A673 (cell line): Measurements from ENCODE around the gene RPS6KL1. TPM values are rescaled to one million over a fixed set of nuclear protein-coding genes. Genes with fewer than 3 reads are reported as not detected.

Source experiments
- BruUV-seq: library from RNA; stranded (reverse); fragments of 400-500 nt; replicated peaks from 2 replicates; lab custom pipeline; 2021; lab: Mats Ljungman, UMichigan
- CTCF ChIA-PET: fragments of 300-600 bp; sonication (Branson Sonifier 250); formaldehyde crosslinking; loops from one replicate; lab custom pipeline; 2022; ENCODE audit warnings: antibody characterized with exemption; lab: Charles Lee
- POLR2A ChIA-PET: fragments of 300-600 bp; sonication (Branson Sonifier 250); formaldehyde crosslinking; loops from one replicate; lab custom pipeline; 2022; ENCODE audit warnings: antibody characterized with exemption; ENCODE audit not compliant: low non-redundant PET; lab: Charles Lee
- DNase-seq: peaks from one replicate; pipeline ENCODE4 v3.0.0-alpha.2; 2015; ENCODE audit warnings: low spot score
- H3K27ac ChIP-seq: fragments of 200-600 bp; sonication (generic); 2 replicates; pipeline ENCODE4 v1.5.1; 2016; ENCODE audit warnings: mixed run types, low read depth, mild to moderate bottlenecking, mixed read lengths, antibody characterized with exemption, low read length; ENCODE audit not compliant: poor library complexity, severe bottlenecking
- H3K27me3 ChIP-seq: fragments of 200-600 bp; sonication (generic); replicated peaks from 2 replicates; pipeline ENCODE4 v1.6.1; 2017; ENCODE audit warnings: mixed run types, low read depth, mild to moderate bottlenecking, mixed read lengths, antibody characterized with exemption, low read length; ENCODE audit not compliant: insufficient read depth, poor library complexity
- H3K36me3 ChIP-seq: fragments of 200-600 bp; sonication (generic); 2 replicates; pipeline ENCODE4 v1.6.1; 2016; ENCODE audit warnings: mixed run types, mild to moderate bottlenecking, mixed read lengths, antibody characterized with exemption, low read length; ENCODE audit not compliant: insufficient read depth, poor library complexity, severe bottlenecking
- H3K4me1 ChIP-seq: fragments of 200-600 bp; sonication (generic); 2 replicates; pipeline ENCODE4 v1.6.1; 2017; ENCODE audit warnings: mixed run types, mild to moderate bottlenecking, mixed read lengths, antibody characterized with exemption, low read length; ENCODE audit not compliant: insufficient read depth, poor library complexity, severe bottlenecking
- H3K4me3 ChIP-seq: fragments of 200-600 bp; sonication (generic); 2 replicates; pipeline ENCODE4 v1.5.1; 2016; ENCODE audit warnings: low read depth, mixed run types, mild to moderate bottlenecking, mixed read lengths, low read length; ENCODE audit not compliant: poor library complexity, severe bottlenecking
- H3K9me3 ChIP-seq: fragments of 200-600 bp; sonication (generic); 2 replicates; pipeline ENCODE4 v1.6.1; 2016; ENCODE audit warnings: mixed run types, low read depth, mild to moderate bottlenecking, mixed read lengths, antibody characterized with exemption, low read length; ENCODE audit not compliant: poor library complexity, severe bottlenecking
- EZH2 ChIP-seq: fragments of 200-600 bp; sonication (generic); IDR thresholded peaks from 2 replicates; pipeline ENCODE4 v1.6.1; 2017; ENCODE audit warnings: borderline replicate concordance, low read depth, mild to moderate bottlenecking, mixed read lengths, antibody characterized with exemption, low read length; ENCODE audit not compliant: poor library complexity, severe bottlenecking
- intact Hi-C: fragments of 100-400 bp; cut with micrococcal nuclease; formaldehyde crosslinking; loops from one replicate; pipeline ENCODE4 v1.10.0; 2022; ENCODE audit not compliant: unreplicated experiment
- total RNA-seq: library from RNA; stranded (reverse); gene quantifications from 2 replicates; pipeline ENCODE4 v1.2.3, GENCODE V29; 2021
- TF ChIP-seq, protein P1 (sequence below): fragments of 300-800, 200-600 bp; sonication (generic); conservative IDR thresholded peaks from 2 replicates; pipeline ENCODE4 v1.5.1; 2017; ENCODE audit warnings: low read depth, mild to moderate bottlenecking, antibody characterized with exemption, low read length, moderate library complexity, mixed read lengths

The RPS6KL1 gene
- total RNA-seq, 1 experiment from 2014 or later = 0.80 TPM

- no peak overlapping the region for H3K27ac ChIP-seq
- H3K27me3 ChIP-seq = no peaks in the 10 kb centered on the region
- peaks cover 81% of the 10 kb centered on the region for H3K36me3 ChIP-seq
- DNase-seq = no peak
- TF ChIP-seq EZH2 = no peak
- H3K9me3 ChIP-seq = no peaks in the 10 kb centered on the region
- CTCF ChIA-PET = no interaction called here
- POLR2A ChIA-PET = interaction anchor here (0.5 kb wide), 1 partner anchor 90 kb away, joined by 9 read pairs; no protein-coding TSS in a partner anchor
- no peak overlapping the region for H3K4me3 ChIP-seq
- intact Hi-C loops = no loop called here
- H3K4me1 ChIP-seq = no peaks in the 10 kb centered on the region
- BruUV-seq = no TSS peak
Measured at GRCh38 chr14:74891870-74892269, 31.2 kb downstream of the RPS6KL1 start.

DNA sequence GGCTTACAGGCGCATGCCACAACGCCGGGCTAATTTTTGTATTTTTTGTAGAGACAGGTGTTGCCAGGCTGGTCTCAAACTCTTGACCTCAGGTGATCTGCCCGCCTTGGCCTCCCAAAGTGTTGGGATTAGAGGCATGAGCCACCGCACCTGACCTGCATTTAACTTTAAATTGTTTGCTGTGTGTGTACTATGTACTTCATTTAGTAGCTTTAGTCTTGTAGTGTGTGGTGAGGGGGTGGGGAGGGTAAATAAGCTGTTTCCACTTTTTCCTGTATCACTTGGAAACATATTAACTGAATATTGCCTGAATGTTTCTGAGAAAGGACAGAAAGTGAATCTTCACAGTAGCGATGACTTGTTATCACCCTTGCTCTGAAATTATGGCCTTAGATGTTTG lies 32.8 kb downstream of the RPS6KL1 start:
- intact Hi-C loops = no loop called here
- H3K27ac ChIP-seq = no peak overlapping the region
- no peak overlapping the region for H3K4me3 ChIP-seq
- no peaks in the 10 kb centered on the region for H3K4me1 ChIP-seq
- DNase-seq = no peak
- no peaks in the 10 kb centered on the region for H3K9me3 ChIP-seq
- peaks cover 72% of the 10 kb centered on the region for H3K36me3 ChIP-seq
- BruUV-seq = no TSS peak
- POLR2A ChIA-PET = no interaction called here
- H3K27me3 ChIP-seq = no peaks in the 10 kb centered on the region
- no peak for TF ChIP-seq EZH2
- CTCF ChIA-PET = no interaction called here

DNA sequence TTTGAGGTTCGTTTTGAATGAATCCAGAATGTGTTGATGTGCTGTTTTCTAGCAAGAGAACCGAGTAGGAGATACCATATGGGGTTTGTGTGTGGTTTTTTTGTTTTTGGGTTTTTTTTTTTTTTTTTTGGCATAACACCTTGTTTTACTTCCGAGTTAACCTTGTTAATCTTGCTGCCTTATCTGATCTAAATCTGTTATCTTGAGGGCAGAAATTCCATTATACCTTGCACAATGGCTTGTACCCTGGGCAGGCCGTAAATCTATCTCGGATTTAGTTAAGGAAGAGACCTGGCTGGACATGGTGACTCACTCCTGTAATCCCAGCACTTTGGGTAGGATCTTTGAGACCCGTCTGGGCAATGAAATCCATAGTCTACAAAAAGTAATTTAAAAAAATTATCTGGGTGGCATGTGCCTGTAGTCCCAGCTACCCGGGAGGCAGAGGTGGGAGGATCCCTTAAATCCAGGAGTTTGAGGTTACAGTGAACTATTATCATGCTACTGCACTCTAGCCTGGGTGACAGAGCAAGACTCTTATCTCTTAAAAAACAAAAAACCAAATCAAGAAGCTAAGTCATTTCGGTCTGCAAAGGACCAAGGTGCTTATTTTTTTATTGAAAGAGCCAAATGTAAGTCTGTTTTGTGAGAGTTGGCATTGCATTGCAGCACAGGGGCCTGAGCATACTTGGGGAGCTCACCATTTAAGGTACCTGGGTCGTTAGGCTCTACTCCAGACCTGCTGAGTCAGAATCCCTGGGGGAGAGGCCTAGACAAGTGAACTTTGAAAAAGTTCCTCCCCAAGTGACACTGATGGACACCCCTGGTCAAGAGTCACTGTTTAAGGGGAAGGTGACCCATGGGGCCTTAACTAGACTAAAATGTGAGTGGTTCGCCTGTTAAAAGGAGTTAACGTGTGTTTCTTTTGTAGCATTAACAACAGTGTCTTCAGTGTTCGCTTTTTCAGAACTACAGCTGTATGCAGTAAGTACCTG lies 34.6 kb downstream of the RPS6KL1 start:
- Histone ChIP-seq H3K27me3 (no peaks in the 10 kb centered on the region), H3K9me3 (no peaks in the 10 kb centered on the region), H3K4me1 (peaks cover 5% of the 10 kb centered on the region), H3K4me3 (no peak overlapping the region), H3K27ac (no peak overlapping the region), H3K36me3 (peaks cover 58% of the 10 kb centered on the region)
- POLR2A ChIA-PET = no interaction called here
- CTCF ChIA-PET = no interaction called here
- BruUV-seq = no TSS peak
- DNase-seq = no peak
- no peak for TF ChIP-seq EZH2
- TF ChIP-seq, protein P1, sequence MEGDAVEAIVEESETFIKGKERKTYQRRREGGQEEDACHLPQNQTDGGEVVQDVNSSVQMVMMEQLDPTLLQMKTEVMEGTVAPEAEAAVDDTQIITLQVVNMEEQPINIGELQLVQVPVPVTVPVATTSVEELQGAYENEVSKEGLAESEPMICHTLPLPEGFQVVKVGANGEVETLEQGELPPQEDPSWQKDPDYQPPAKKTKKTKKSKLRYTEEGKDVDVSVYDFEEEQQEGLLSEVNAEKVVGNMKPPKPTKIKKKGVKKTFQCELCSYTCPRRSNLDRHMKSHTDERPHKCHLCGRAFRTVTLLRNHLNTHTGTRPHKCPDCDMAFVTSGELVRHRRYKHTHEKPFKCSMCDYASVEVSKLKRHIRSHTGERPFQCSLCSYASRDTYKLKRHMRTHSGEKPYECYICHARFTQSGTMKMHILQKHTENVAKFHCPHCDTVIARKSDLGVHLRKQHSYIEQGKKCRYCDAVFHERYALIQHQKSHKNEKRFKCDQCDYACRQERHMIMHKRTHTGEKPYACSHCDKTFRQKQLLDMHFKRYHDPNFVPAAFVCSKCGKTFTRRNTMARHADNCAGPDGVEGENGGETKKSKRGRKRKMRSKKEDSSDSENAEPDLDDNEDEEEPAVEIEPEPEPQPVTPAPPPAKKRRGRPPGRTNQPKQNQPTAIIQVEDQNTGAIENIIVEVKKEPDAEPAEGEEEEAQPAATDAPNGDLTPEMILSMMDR = no peak
- intact Hi-C loops = no loop called here

DNA sequence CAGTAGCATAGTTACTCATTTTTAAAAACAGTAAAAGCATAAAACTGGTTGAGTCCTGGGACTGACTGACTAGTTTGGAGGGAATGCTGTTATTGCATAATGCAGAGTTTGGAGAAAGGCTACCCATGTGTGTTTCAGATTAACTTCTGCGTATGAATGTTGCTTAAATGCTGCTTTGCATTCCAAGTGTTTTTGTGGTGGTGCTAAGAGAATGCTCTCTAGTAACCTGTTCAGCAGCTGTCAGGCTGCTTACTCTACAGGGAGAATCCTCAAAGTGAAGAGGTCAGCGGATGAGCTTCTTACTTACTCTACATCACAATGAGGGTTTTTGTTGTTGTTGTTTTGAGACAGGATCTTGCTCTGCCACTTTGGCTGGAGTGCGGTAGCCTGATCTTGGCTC lies 37.1 kb downstream of the RPS6KL1 start:
- intact Hi-C loops = no loop called here
- no peak for DNase-seq
- BruUV-seq = no TSS peak
- H3K4me1 ChIP-seq = peaks cover 9% of the 10 kb centered on the region
- peaks cover 33% of the 10 kb centered on the region for H3K36me3 ChIP-seq
- TF ChIP-seq, protein P1 = no peak
- no peak for TF ChIP-seq EZH2
- H3K27me3 ChIP-seq = no peaks in the 10 kb centered on the region
- H3K4me3 ChIP-seq = no peak overlapping the region
- POLR2A ChIA-PET = no interaction called here
- no peaks in the 10 kb centered on the region for H3K9me3 ChIP-seq
- CTCF ChIA-PET = no interaction called here
- no peak overlapping the region for H3K27ac ChIP-seq
